HepG2 (cell line): ENCODE data around the gene MARS1. TPM values are rescaled to one million over a fixed set of nuclear protein-coding genes. Genes with fewer than 3 reads are reported as not detected.
A peak's percentile ranks its signal among the peaks of the same experiment; 100 is the strongest.

Source experiments
- ATAC-seq: fragments of 200-7000 bp; cut with Tn5 transposase; 3 replicates; pipeline ENCODE4 v1.9.1; 2020; ENCODE audit warnings: mild to moderate bottlenecking, moderate library complexity
- BruUV-seq: library from RNA; stranded (reverse); fragments of 400-500 nt; replicated peaks from 2 replicates; lab custom pipeline; 2021; lab: Mats Ljungman, UMichigan
- CTCF ChIA-PET: fragments of 300-600 bp; formaldehyde crosslinking; extraction: SDS; loops from one replicate; lab custom pipeline; 2021; ENCODE audit warnings: low total read pairs, inconsistent platforms, low intra/inter-chr PET ratio; lab: Yijun Ruan, JAX
- POLR2A ChIA-PET: fragments of 350-600 bp; sonication (Branson Sonifier 250); formaldehyde crosslinking; loops from one replicate; lab custom pipeline; 2020; ENCODE audit warnings: antibody characterized with exemption, inconsistent platforms; lab: Yijun Ruan, JAX
- DNase-seq: peaks from one replicate; pipeline ENCODE4 v3.0.0-alpha.2; 2015; ENCODE audit warnings: low spot score
- FAIRE-seq: peaks from 3 replicates; lab custom pipeline; 2011; peaks lifted over from hg19 to GRCh38; lab: Jason Lieb, UNC
- H2AFZ ChIP-seq: one replicate; pipeline ENCODE4 v1.6.1; 2011; ENCODE audit warnings: low read length, inconsistent platforms
- H3K27ac ChIP-seq: fragments of 300-600 bp; 3 replicates; pipeline ENCODE4 v1.8.0; 2011; ENCODE audit warnings: mixed run types, mild to moderate bottlenecking, mixed read lengths, low read length, inconsistent platforms; ENCODE audit not compliant: insufficient read depth; ENCODE audit errors: extremely low read length
- H3K27me3 ChIP-seq, 2 experiments: fragments of 200-600 bp in 1 of 2; 2 replicates in 1 of 2; 3 replicates in 1 of 2; pipeline versions ENCODE4 v1.6.0 to v1.8.0; 2011; ENCODE audit warnings: low read length in 2 of 2, mild to moderate bottlenecking in 2 of 2, moderate library complexity in 2 of 2, inconsistent platforms in 1 of 2; ENCODE audit not compliant: insufficient read depth in 2 of 2, control insufficient read depth in 1 of 2
- H3K36me3 ChIP-seq, 2 experiments: fragments of 200-600 bp in 1 of 2; replicated peaks in 1 of 2; 2 replicates in 1 of 2; 3 replicates in 1 of 2; pipeline versions ENCODE4 v1.5.1 to v1.8.0; 2011; ENCODE audit warnings: low read length in 2 of 2, inconsistent platforms in 1 of 2; ENCODE audit not compliant: insufficient read depth in 2 of 2, control insufficient read depth in 1 of 2
- H3K4me1 ChIP-seq: 2 replicates; pipeline ENCODE4 v1.5.1; 2012; ENCODE audit warnings: low read length, inconsistent platforms; ENCODE audit not compliant: insufficient read depth
- H3K4me2 ChIP-seq: 2 replicates; pipeline ENCODE4 v1.6.0; 2011; ENCODE audit warnings: low read depth, low read length, inconsistent platforms
- H3K4me3 ChIP-seq, 3 experiments: fragments of 200-600 bp in 1 of 3; sonication (generic), shearing (Covaris generic) in 1 of 3; replicated peaks in 1 of 3; 2 replicates each; pipeline ENCODE4 v1.5.1; 2011 to 2016; ENCODE audit warnings: low read length in 3 of 3, inconsistent platforms in 2 of 3, low read depth in 2 of 3, mild to moderate bottlenecking in 2 of 3, control low read depth in 1 of 3, mixed read lengths in 1 of 3; ENCODE audit not compliant: insufficient read depth in 1 of 3
- H3K79me2 ChIP-seq: one replicate; pipeline ENCODE4 v1.6.1; 2011; ENCODE audit warnings: low read length, inconsistent platforms; ENCODE audit not compliant: insufficient read depth
- H3K9ac ChIP-seq: 2 replicates; pipeline ENCODE4 v1.6.0; 2011; ENCODE audit warnings: mild to moderate bottlenecking, low read depth, low read length, inconsistent platforms; ENCODE audit not compliant: insufficient read depth
- H3K9me3 ChIP-seq: 2 replicates; pipeline ENCODE4 v1.5.1; 2012; ENCODE audit warnings: mild to moderate bottlenecking, low read length
- H4K20me1 ChIP-seq: 2 replicates; pipeline ENCODE4 v1.6.0; 2011; ENCODE audit warnings: inconsistent platforms, mild to moderate bottlenecking, low read length, moderate library complexity; ENCODE audit not compliant: insufficient read depth
- WGBS: methylation state at CpG from one replicate; pipeline ENCODE4 v1.1.6; 2017; ENCODE audit warnings: low lambda C conversion rate; 5-methylcytosine and 5-hydroxymethylcytosine counted together
- in situ Hi-C: cut with HindIII; loops from 2 replicates; pipeline ENCODE4 v1.10.0; 2017; ENCODE audit warnings: low pct_unique_long_range_greater_than_20kb; ENCODE audit not compliant: extremely low pct_ligation_motif_present
- intact Hi-C: fragments of 100-400 bp; cut with micrococcal nuclease; formaldehyde crosslinking; loops from one replicate; pipeline ENCODE4 v1.10.0; 2022; ENCODE audit not compliant: unreplicated experiment
- polyA plus RNA-seq, 8 experiments: library from polyadenylated mRNA; depleted of rRNA in 3 of 8; stranded (reverse) in 7 of 8; unstranded in 1 of 8; fragments of >200 nt; fragmentation: Illumina TruSeq in 4 of 8; extraction: Trizol in 4 of 8; gene quantifications; 2 replicates each; pipeline versions ENCODE4 v1.2.1 to v1.2.3, GENCODE V29; 2011 to 2016; ENCODE audit warnings: low read depth in 4 of 8, missing spikeins in 1 of 8, mixed read lengths in 1 of 8; ENCODE audit not compliant: insufficient read depth in 1 of 8
- total RNA-seq, 5 experiments: library from RNA; depleted of rRNA; stranded (reverse); fragments of >200 nt; fragmentation: Illumina TruSeq; extraction: Trizol; gene quantifications; 2 replicates each; pipeline ENCODE4 v1.2.3, GENCODE V29; 2016; ENCODE audit warnings: low read depth in 1 of 5
- TF ChIP-seq, protein P1 (sequence below): sonication (generic); formaldehyde crosslinking; IDR thresholded peaks from 2 replicates; pipeline ENCODE4 v1.4.0; 2020; ENCODE audit warnings: mild to moderate bottlenecking, missing genetic modification reagents
- TF ChIP-seq, protein P2 (sequence below): sonication (generic); formaldehyde crosslinking; IDR thresholded peaks from 2 replicates; pipeline ENCODE4 v1.4.0; 2020; ENCODE audit warnings: mild to moderate bottlenecking, missing genetic modification reagents

The MARS1 gene
- total and polyA plus RNA-seq, 2 of the 13 experiments (the other 11 are each of a cell fraction or from before 2014, with no cell fraction given) = 115 to 181 TPM

DNA sequence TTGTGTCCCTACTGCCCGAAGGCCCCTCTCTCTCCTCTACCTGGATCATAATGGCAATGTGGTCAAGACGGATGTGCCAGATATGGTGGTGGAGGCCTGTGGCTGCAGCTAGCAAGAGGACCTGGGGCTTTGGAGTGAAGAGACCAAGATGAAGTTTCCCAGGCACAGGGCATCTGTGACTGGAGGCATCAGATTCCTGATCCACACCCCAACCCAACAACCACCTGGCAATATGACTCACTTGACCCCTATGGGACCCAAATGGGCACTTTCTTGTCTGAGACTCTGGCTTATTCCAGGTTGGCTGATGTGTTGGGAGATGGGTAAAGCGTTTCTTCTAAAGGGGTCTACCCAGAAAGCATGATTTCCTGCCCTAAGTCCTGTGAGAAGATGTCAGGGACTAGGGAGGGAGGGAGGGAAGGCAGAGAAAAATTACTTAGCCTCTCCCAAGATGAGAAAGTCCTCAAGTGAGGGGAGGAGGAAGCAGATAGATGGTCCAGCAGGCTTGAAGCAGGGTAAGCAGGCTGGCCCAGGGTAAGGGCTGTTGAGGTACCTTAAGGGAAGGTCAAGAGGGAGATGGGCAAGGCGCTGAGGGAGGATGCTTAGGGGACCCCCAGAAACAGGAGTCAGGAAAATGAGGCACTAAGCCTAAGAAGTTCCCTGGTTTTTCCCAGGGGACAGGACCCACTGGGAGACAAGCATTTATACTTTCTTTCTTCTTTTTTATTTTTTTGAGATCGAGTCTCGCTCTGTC, 31.0 kb upstream of the MARS1 start:
- 96% methylated on average over 6 of the region's 6 CpGs for WGBS
- H3K36me3 ChIP-seq = no peaks in the 10 kb centered on the region
- H3K4me2 ChIP-seq = peak overlapping the region; percentile 99
- H3K4me1 ChIP-seq = peaks cover 82% of the 10 kb centered on the region
- H3K79me2 ChIP-seq = peaks cover 15% of the 10 kb centered on the region
- FAIRE-seq (no peak), DNase-seq (no peak), ATAC-seq (no peak)
- H3K9ac ChIP-seq = peak overlapping the region; percentile 80; the same call in 1 of the 2 replicates
- TF ChIP-seq, protein P1, sequence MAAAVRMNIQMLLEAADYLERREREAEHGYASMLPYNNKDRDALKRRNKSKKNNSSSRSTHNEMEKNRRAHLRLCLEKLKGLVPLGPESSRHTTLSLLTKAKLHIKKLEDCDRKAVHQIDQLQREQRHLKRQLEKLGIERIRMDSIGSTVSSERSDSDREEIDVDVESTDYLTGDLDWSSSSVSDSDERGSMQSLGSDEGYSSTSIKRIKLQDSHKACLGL (CRISPR knock-in tag) = 0 out of 2 replicates have a peak, but pooled peaks have one; percentile 6
- TF ChIP-seq, protein P2, sequence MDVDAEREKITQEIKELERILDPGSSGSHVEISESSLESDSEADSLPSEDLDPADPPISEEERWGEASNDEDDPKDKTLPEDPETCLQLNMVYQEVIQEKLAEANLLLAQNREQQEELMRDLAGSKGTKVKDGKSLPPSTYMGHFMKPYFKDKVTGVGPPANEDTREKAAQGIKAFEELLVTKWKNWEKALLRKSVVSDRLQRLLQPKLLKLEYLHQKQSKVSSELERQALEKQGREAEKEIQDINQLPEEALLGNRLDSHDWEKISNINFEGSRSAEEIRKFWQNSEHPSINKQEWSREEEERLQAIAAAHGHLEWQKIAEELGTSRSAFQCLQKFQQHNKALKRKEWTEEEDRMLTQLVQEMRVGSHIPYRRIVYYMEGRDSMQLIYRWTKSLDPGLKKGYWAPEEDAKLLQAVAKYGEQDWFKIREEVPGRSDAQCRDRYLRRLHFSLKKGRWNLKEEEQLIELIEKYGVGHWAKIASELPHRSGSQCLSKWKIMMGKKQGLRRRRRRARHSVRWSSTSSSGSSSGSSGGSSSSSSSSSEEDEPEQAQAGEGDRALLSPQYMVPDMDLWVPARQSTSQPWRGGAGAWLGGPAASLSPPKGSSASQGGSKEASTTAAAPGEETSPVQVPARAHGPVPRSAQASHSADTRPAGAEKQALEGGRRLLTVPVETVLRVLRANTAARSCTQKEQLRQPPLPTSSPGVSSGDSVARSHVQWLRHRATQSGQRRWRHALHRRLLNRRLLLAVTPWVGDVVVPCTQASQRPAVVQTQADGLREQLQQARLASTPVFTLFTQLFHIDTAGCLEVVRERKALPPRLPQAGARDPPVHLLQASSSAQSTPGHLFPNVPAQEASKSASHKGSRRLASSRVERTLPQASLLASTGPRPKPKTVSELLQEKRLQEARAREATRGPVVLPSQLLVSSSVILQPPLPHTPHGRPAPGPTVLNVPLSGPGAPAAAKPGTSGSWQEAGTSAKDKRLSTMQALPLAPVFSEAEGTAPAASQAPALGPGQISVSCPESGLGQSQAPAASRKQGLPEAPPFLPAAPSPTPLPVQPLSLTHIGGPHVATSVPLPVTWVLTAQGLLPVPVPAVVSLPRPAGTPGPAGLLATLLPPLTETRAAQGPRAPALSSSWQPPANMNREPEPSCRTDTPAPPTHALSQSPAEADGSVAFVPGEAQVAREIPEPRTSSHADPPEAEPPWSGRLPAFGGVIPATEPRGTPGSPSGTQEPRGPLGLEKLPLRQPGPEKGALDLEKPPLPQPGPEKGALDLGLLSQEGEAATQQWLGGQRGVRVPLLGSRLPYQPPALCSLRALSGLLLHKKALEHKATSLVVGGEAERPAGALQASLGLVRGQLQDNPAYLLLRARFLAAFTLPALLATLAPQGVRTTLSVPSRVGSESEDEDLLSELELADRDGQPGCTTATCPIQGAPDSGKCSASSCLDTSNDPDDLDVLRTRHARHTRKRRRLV = no peak
- CTCF ChIA-PET = interaction anchor here (6.1 kb wide), 1 partner anchor 149 kb away, joined by 66 read pairs; no protein-coding TSS in a partner anchor
- H3K27ac ChIP-seq = no peak overlapping the region
- H3K9me3 ChIP-seq = no peaks in the 10 kb centered on the region
- POLR2A ChIA-PET = interaction anchor here (2.3 to 3.2 kb wide), 2 partner anchors 27 to 88 kb away, joined by 9 to 24 read pairs; no protein-coding TSS in a partner anchor
- BruUV-seq = no TSS peak
- in situ Hi-C loops = loop anchor here (5.0 kb wide), 1 partner anchor 195 kb away; no protein-coding TSS in a partner anchor
- no peak overlapping the region for H2AFZ ChIP-seq
- H3K27me3 ChIP-seq = no peaks in the 10 kb centered on the region; a peak in 1 of 5 replicates
- intact Hi-C loops = loop anchor here (10.0 kb wide), 1 partner anchor 702 kb away; the partner anchor contains the start of gene PRIM1
- H4K20me1 ChIP-seq = no peaks in the 10 kb centered on the region
- H3K4me3 ChIP-seq = peak overlapping the region; percentile 15 to 83 (median 66); a peak in 5 of 6 replicates
